Activated B cell treated with CpG ODN at 0.5 μM for 24 hours (primary cell): ENCODE data around the gene MT1B. TPM values are rescaled to one million over a fixed set of nuclear protein-coding genes. Genes with fewer than 3 reads are reported as not detected.
"Not testable (repeated sequence)": the region's sequence is repeated elsewhere in the genome, so short reads cannot be mapped to it uniquely, and the experiment has no call there.

Experiments used
- ATAC-seq: fragments of 200-7000 bp; cut with Tn5 transposase; one replicate; pipeline ENCODE4 v1.10.0; 2021; ENCODE audit warnings: low read depth, mild to moderate bottlenecking, moderate library complexity
- CTCF ChIA-PET: fragments of 350-600 bp; sonication (Branson Sonifier 250); formaldehyde crosslinking; loops from one replicate; lab custom pipeline; 2021; ENCODE audit warnings: antibody characterized with exemption; lab: Charles Lee
- POLR2A ChIA-PET: fragments of 350-600 bp; sonication (Branson Sonifier 250); formaldehyde crosslinking; loops from one replicate; lab custom pipeline; 2021; ENCODE audit warnings: antibody characterized with exemption; lab: Charles Lee
- DNase-seq: peaks from one replicate; pipeline ENCODE4 v3.0.0; 2022
- H3K27ac Mint-ChIP-seq: one replicate; pipeline ENCODE4 v1.8.0; 2020; ENCODE audit warnings: mixed read lengths
- H3K27me3 Mint-ChIP-seq: one replicate; pipeline ENCODE4 v1.8.0; 2021; ENCODE audit warnings: mixed read lengths
- H3K36me3 Mint-ChIP-seq: one replicate; pipeline ENCODE4 v1.8.0; 2021; ENCODE audit warnings: low read depth, mixed read lengths
- H3K4me1 Mint-ChIP-seq: one replicate; pipeline ENCODE4 v1.8.0; 2021; ENCODE audit warnings: mixed read lengths
- H3K4me3 Mint-ChIP-seq: one replicate; pipeline ENCODE4 v1.8.0; 2020; ENCODE audit warnings: mild to moderate bottlenecking, mixed read lengths
- H3K9me3 Mint-ChIP-seq: one replicate; pipeline ENCODE4 v1.8.0; 2020; ENCODE audit warnings: mixed read lengths
- intact Hi-C: fragments of 100-400 bp; cut with micrococcal nuclease; formaldehyde crosslinking; loops from one replicate; pipeline ENCODE4 v1.15.1; 2024
- total RNA-seq: library from RNA; stranded (reverse); gene quantifications from 2 replicates; pipeline ENCODE4 v1.2.3, GENCODE V29; 2022
- TF ChIP-seq, protein P1 (sequence below): fragments of 200-600 bp; IDR thresholded peaks from one replicate; pipeline ENCODE4 v1.8.0; 2022; ENCODE audit warnings: antibody characterized with exemption, mild to moderate bottlenecking

Gene MT1B
- total RNA-seq, 1 donor from 2014 or later: not detected

DNA sequence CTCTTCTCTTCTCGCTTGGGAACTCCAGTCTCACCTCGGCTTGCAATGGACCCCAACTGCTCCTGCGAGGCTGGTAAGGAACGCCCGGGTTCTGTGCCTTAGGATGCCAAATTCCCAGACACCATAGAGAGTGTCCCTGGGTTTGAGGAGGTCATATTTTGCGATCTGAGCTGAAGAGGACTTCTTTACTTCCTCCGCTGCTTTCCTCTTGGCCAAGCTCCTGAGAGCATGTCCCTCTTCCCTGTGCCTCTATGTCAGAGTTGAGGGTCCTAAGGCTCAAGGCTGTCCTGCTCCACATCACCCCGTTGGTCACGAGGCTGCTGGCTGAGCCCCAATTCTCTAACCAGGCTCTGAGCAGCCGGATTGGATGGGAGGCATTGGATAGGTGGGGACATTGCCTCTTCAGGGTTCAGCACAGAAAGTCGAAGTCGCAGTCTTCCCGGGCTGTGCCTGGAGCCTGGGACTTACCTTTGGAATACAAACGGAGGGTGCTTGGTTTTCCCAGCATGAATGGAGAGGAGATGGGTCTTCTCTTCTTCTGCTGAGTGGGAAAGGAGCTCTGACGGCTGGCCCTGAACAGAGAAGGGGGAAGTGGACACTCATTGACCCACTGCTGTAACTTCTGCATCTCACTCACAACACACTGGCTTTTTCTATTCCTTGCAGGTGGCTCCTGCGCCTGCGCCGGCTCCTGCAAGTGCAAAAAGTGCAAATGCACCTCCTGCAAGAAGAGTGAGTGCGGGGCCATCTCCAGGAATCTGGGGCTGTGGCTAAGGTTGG is 18.3 kb downstream of the MT1B start:
- intact Hi-C loops: loop anchor here (5.0 kb wide), 1 partner anchor 38 kb away; the partner anchor contains the start of gene MT1M
- TF ChIP-seq, protein P1, sequence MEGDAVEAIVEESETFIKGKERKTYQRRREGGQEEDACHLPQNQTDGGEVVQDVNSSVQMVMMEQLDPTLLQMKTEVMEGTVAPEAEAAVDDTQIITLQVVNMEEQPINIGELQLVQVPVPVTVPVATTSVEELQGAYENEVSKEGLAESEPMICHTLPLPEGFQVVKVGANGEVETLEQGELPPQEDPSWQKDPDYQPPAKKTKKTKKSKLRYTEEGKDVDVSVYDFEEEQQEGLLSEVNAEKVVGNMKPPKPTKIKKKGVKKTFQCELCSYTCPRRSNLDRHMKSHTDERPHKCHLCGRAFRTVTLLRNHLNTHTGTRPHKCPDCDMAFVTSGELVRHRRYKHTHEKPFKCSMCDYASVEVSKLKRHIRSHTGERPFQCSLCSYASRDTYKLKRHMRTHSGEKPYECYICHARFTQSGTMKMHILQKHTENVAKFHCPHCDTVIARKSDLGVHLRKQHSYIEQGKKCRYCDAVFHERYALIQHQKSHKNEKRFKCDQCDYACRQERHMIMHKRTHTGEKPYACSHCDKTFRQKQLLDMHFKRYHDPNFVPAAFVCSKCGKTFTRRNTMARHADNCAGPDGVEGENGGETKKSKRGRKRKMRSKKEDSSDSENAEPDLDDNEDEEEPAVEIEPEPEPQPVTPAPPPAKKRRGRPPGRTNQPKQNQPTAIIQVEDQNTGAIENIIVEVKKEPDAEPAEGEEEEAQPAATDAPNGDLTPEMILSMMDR: no peak
- ChIA-PET POLR2A (no interaction called here), CTCF (interaction anchor here (0.9 kb wide), 1 partner anchor 32 kb away, joined by 3 read pairs; no protein-coding TSS in a partner anchor)
- peaks cover 2% of the 10 kb centered on the region for H3K4me1 Mint-ChIP-seq
- peaks cover 82% of the 10 kb centered on the region for H3K27me3 Mint-ChIP-seq
- no peak overlapping the region for H3K27ac Mint-ChIP-seq
- no peaks in the 10 kb centered on the region for H3K9me3 Mint-ChIP-seq
- ATAC-seq (no peak), DNase-seq (no peak)
- no peaks in the 10 kb centered on the region for H3K36me3 Mint-ChIP-seq
- H3K4me3 Mint-ChIP-seq: peak overlapping the region; percentile 40

DNA sequence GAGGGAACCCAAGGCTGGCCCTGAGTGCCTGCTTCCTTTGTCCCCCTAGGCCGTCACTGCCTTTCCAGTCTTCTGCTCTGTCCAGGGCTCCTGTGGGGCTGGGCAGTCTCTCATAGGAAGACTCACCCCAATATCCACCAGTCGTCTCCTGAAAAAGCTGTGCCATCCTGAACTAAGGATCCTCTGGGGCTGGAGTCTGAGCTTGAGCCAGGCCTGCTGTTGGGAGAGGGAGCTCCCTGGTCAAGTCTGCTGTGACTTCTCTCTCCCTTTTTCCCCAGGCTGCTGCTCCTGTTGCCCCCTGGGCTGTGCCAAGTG is 18.9 kb downstream of the MT1B start:
- Mint-ChIP-seq H3K27me3 (peaks cover 82% of the 10 kb centered on the region), H3K9me3 (no peaks in the 10 kb centered on the region), H3K36me3 (no peaks in the 10 kb centered on the region), H3K27ac (no peak overlapping the region), H3K4me1 (peaks cover 6% of the 10 kb centered on the region), H3K4me3 (no peak overlapping the region)
- DNase-seq (no peak), ATAC-seq (no peak)
- TF ChIP-seq, protein P1: no peak
- CTCF ChIA-PET: no interaction called here
- intact Hi-C loops: loop anchor here (5.0 kb wide), 1 partner anchor 38 kb away; the partner anchor contains the start of gene MT1M
- POLR2A ChIA-PET: no interaction called here

DNA sequence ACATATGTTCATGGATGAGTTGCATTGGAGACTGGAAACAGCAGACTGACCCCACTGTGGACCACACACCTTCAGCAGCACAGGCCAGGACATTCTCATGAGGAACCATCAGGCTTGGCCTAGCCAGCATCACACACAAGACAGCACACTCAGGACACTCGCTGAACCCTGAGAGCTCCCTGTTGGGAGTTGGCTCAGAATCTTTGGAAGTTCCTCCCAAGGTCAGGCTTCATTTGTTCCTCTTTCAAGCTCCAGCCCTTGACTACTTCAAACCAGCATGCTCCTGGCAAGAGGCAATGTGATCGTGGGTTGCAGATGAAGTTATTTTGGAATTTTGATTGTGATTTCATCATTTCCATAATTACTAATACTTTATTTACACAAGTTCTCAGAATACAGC is 20.0 kb downstream of the MT1B start:
- DNase-seq, POLR2A ChIA-PET, H3K9me3 Mint-ChIP-seq, H3K27ac Mint-ChIP-seq, ATAC-seq, H3K36me3 Mint-ChIP-seq, H3K4me3 Mint-ChIP-seq: not testable (repeated sequence)
- CTCF ChIA-PET: interaction anchor here (0.7 kb wide), 1 partner anchor 30 kb away, joined by 3 read pairs; no protein-coding TSS in a partner anchor
- intact Hi-C loops: loop anchor here (5.0 kb wide), 1 partner anchor 39 kb away; the partner anchor contains the start of gene MT1M
- H3K27me3 Mint-ChIP-seq: peaks cover 74% of the 10 kb centered on the region
- peaks cover 11% of the 10 kb centered on the region for H3K4me1 Mint-ChIP-seq

DNA sequence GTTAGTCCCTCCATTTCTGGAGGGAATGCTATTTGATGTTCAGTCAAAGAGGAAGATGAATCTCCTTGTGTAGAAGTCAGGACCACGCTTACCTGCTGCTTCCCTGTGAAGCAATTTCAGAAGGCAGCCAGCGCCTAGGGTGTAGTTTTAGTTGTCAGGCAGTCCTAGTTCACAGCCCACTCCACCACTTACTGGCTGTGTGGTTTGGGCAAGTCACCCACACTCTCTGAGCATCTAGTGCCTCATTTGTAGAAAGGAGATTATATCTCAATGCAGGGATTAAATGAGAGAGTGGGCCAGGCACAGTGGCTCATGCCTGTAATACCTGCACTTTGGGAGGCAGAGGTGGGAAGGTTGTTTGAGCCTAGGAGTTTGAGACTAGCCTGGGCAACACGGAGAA is 20.5 kb downstream of the MT1B start:
- POLR2A ChIA-PET, DNase-seq: not testable (repeated sequence)

DNA sequence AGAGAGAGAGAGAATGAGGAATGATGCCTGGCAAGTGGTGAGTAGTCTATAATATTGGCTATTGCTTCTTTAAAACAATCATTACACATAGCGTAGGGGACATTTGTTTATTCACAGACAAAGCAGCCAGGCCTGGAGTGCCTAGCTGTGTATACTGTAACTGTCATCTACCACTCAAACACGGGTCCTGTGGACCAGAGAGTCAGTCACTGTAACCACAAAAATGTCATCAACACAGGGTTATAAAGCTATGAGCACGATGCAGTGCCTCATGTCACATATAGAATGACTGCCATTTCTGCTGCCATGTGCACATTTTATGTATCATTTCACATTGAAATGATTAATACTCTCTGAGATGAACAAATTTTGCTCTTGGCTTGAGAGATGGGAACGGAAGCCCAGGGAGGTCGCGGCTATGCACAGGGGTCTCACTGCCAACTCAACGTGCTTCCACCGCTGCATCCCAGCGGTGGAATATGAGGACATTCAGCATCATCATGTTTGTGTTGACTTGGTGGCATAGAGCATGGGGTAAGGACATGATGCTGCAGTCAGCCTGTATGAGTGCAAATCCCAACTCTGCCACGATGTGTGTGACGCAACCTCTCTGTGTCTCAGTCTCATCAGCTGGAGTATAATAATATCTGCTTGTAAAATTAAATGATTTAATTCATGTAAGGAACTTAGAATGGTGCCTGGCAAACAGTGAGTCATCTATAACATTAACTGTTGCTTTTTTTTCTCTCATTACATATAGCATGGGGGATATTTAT is 21.3 kb downstream of the MT1B start:
- POLR2A ChIA-PET: no interaction called here
- Mint-ChIP-seq H3K27ac (no peak overlapping the region), H3K27me3 (peaks cover 66% of the 10 kb centered on the region), H3K4me3 (no peak overlapping the region), H3K9me3 (no peaks in the 10 kb centered on the region), H3K36me3 (no peaks in the 10 kb centered on the region), H3K4me1 (peaks cover 11% of the 10 kb centered on the region)
- CTCF ChIA-PET: interaction anchor here (1.1 to 1.4 kb wide), 3 partner anchors 29 to 160 kb away, joined by 4 to 11 read pairs (median 4); no protein-coding TSS in a partner anchor
- ATAC-seq (no peak), DNase-seq (no peak)
- intact Hi-C loops: loop anchor here (5.0 kb wide), 1 partner anchor 41 kb away; the partner anchor contains the start of gene MT1M
- TF ChIP-seq, protein P1: no peak

More for the DNA sequence above, 20.5 kb downstream of the MT1B start:
- H3K9me3 Mint-ChIP-seq, ATAC-seq, H3K4me3 Mint-ChIP-seq, H3K27ac Mint-ChIP-seq, H3K36me3 Mint-ChIP-seq: not testable (repeated sequence)
- CTCF ChIA-PET: interaction anchor here (0.7 to 1.4 kb wide), 3 partner anchors 30 to 159 kb away, joined by 3 to 4 read pairs (median 4); no protein-coding TSS in a partner anchor
- H3K27me3 Mint-ChIP-seq: peaks cover 71% of the 10 kb centered on the region
- intact Hi-C loops: loop anchor here (5.0 kb wide), 1 partner anchor 40 kb away; the partner anchor contains the start of gene MT1M
- peaks cover 11% of the 10 kb centered on the region for H3K4me1 Mint-ChIP-seq
